NCI-H446 treated with DMSO at 0.1 percent for 48 hours (cell line): ENCODE data around the gene TACR1.

Experiments used
- DNase-seq: peaks from one replicate; lab custom pipeline; 2025; lab: John Stamatoyannopoulos, UW

TACR1 gene

GRCh38 chr2:75018162-75018561 lies 181.2 kb downstream of the TACR1 start:
- no peak for DNase-seq

GRCh38 chr2:75012080-75012479 lies 187.2 kb downstream of the TACR1 start:
- no peak for DNase-seq

- DNase-seq = no peak
Measured at GRCh38 chr2:75010571-75010970, 188.7 kb downstream of the TACR1 start.

GRCh38 chr2:75007819-75008218 lies 191.5 kb downstream of the TACR1 start:
- DNase-seq = peak; percentile 80

- DNase-seq = no peak
Measured at GRCh38 chr2:75007061-75007460, 192.3 kb downstream of the TACR1 start.

GRCh38 chr2:75006041-75006440 lies 193.3 kb downstream of the TACR1 start:
- DNase-seq = no peak

GRCh38 chr2:75003773-75004172 lies 195.5 kb downstream of the TACR1 start:
- no peak for DNase-seq

- no peak for DNase-seq
Measured at GRCh38 chr2:75003276-75003675, 196.0 kb downstream of the TACR1 start.

GRCh38 chr2:75002007-75002406 lies 197.3 kb downstream of the TACR1 start:
- no peak for DNase-seq

- no peak for DNase-seq
Measured at GRCh38 chr2:74999468-74999867, 199.9 kb downstream of the TACR1 start.
